Measurements from ENCODE around the gene NKG7.

DNA sequence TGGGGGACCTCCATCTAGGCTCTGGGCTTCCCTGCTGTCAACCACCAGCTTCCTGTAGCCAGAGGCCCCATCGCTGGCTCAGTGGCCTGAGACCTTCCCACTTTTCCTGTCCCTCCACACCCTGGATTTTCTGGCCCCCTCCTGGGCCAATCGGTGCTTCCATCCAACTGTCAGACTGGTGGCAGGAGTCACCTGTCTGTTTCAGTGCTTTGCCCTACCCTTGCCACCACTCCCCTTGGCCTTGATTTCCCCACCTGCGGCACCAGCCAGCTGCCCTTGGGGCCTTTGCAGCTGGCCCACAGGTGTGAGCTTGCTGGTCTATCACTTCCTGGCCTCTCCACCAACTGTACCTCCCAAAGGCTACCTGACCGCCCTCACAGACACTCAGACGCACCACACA lies 43.0 kb downstream of the NKG7 start:
- TF ChIP-seq, protein P1, sequence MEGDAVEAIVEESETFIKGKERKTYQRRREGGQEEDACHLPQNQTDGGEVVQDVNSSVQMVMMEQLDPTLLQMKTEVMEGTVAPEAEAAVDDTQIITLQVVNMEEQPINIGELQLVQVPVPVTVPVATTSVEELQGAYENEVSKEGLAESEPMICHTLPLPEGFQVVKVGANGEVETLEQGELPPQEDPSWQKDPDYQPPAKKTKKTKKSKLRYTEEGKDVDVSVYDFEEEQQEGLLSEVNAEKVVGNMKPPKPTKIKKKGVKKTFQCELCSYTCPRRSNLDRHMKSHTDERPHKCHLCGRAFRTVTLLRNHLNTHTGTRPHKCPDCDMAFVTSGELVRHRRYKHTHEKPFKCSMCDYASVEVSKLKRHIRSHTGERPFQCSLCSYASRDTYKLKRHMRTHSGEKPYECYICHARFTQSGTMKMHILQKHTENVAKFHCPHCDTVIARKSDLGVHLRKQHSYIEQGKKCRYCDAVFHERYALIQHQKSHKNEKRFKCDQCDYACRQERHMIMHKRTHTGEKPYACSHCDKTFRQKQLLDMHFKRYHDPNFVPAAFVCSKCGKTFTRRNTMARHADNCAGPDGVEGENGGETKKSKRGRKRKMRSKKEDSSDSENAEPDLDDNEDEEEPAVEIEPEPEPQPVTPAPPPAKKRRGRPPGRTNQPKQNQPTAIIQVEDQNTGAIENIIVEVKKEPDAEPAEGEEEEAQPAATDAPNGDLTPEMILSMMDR (IDR thresholded peaks at IDR 0.05): no peak
- TF ChIP-seq POLR2AphosphoS5 (IDR thresholded peaks at IDR 0.05): no peak
- no peak for TF ChIP-seq EP300 (IDR thresholded peaks at IDR 0.05)
